CD4-positive, alpha-beta T cell treated with Interleukin-15 for 4 hours (primary cell): ENCODE measurements around the gene ATAD3C.
A peak's percentile ranks its signal among the peaks of the same experiment; 100 is the strongest.
"Not testable (repeated sequence)": the region's sequence is repeated elsewhere in the genome, so short reads cannot be mapped to it uniquely, and the experiment has no call there.

Source experiments
- DNase-seq: peaks from one replicate; pipeline ENCODE4 v3.0.0-alpha.2; 2020; ENCODE audit warnings: low spot score

Gene ATAD3C

DNA sequence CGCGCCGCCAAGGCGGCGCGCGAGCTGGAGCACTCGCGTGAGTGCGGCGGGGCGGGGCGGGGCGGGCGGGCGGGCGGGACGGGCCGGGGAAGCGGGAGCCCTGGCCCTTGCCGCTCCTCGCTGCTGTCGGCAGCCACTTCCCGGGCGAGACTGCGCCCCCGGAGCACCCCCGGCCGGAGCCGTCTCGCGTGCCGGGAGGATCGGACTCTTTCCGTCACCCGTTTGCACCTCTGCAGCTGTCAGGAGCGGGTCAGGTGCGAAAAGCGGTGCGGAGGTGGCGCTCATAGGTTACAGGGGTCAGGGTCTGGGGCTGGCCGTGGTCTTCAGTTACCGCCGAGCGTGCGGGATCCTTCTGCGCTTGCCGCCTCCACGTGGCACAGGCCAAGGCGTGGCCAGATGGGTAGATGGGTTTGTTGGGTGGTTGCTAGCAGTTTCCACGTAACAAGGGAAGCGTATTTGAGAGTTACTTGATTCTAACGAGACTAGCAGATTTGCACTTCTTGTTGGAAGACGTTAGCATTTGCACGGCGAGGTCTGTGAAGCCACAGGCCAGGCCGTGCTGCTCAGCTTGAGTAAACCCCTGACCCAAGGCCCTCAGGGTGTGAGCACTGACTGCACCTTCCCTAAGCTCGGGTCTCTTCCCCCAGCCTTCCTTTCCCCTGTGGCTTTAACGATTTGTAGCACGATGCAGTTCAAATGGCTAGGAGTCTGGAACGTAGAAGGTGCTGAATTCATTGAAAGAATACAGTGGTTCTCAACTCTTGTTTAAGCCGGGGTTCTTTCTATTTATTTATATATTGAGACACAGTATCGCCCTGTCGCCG is 22.8 kb downstream of the ATAD3C start:
- not testable (repeated sequence) for DNase-seq

DNA sequence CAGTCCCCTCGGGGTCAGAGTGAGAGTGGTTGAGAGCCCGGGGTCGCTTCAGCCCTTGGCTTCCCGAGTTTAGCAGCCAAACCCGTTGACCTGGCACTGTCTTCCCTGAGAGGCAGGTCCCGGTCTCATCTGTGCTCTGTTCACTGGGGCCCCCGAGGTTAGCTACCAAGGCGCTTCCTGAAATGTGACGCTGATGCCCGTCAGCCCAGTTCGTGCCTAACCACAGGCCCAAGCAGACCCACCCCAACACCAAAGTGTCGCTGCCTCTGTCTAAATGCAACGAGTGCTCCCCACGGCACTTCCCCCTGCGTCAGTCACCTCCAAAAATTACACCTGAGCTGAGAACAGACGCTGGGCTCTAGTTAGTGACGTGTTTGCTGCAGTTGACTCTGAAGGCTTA is 26.5 kb downstream of the ATAD3C start:
- DNase-seq = not testable (repeated sequence)

DNA sequence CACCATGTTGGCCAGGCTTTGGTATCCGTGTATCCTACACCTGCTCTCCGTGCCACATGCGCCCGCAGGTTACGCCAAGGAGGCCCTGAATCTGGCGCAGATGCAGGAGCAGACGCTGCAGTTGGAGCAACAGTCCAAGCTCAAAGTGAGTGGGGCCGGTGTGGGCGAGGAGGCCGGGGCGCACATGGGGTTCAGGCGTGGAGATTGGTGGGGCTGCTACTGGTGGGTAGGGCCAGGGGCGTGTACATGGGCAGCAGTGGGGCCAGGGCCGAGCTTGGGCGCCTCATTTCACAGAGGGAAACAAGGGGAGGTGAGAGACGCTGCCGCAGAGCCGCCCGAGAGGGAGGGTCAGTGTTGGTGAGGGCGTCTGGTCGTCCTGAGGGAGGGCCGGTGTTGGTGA is 27.7 kb downstream of the ATAD3C start:
- DNase-seq = no peak

DNA sequence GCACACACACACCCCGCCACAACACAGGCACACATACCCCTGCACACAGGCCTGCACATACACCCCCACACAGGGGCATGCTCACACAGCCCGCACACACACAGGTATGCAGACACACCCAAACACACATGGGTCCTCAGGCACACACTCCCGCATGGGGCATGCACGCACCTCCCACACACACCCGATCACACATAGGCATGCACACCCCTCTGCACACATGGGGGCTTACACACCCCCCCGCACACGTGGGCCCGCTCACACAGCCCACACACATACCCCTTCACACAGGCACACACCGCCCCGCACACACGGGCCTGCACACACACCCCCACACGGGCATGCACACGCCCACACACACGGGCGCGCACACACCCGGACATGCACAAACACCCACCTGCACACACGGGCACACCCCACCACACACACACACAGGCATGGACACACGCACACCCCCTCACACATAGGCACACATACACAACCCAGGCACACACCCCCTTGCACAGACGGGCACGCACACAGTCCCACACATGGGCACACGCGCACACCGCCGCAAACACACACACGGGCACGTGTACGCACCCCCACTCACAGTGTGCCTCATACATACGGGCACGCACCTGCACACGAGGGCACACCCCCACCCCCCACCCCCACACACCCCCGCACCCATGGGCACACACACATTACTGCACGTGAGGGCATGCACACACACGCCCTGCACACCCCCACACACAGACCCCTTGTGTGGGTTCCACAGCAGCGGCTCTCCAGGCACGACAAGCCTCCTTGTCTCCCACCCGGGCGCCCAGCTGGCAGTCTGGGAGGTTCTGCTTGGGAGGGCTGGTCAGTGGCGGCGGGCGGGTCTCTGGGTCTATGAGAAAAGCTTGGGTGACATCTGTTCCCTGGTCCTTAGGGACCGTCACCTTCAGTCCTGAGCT is 30.3 kb downstream of the ATAD3C start:
- no peak for DNase-seq

DNA sequence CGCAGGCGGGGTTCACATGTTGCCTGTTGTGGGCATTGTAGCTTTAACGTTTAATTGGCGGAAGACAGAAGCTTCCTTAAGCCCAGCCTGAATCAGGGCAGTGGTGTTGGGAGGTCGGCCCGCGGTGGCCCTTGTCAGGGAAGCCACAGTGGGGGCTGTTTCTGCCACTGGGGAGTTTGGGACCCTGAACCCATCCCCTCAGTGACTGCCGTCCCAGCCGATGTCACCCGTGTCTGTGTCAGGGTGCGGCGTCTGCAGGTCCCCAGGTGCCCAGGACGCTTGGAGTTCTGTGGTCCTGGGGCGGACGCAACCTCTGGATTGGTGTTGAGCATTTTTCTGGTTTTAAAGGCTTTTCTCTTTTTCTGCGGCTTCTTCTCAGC is 31.0 kb downstream of the ATAD3C start:
- not testable (repeated sequence) for DNase-seq

DNA sequence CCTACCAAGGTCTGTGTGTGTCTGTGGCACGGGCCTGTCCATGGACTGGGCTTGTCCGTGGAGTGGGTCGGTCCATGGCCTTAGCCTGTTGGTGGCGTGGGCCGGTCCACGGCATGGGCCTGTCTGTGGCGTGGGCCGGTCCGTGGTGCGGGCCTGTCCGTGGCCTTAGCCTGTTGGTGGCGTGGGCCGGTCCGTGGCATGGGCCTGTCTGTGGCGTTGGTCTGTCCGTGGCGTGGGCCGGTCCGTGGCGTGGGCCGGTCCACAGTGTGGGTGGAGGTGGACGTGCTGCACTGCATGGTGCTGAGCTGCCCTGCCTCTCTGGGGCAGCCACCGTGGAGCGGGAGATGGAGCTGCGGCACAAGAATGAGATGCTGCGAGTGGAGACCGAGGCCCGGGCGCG is 32.3 kb downstream of the ATAD3C start:
- not testable (repeated sequence) for DNase-seq

DNA sequence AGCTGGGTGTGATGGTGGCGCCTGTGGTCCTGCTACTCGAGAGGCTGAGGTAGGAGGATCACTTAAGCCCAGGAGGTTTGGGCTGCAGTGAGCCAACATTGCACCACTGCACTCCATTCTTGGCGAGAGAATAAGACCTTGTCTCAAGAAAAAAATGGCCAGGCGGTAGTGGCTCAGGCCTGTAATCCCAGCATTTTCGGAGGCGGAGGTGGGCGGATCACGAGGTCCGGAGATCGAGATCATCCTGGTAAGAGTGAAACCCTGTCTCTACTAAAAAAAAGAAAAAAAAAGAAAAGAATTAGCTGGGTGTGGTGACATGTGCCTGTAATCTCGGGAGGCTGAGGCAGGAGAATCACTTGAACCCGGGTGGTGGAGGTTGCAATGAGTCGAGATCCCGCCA is 33.4 kb downstream of the ATAD3C start:
- DNase-seq = no peak

DNA sequence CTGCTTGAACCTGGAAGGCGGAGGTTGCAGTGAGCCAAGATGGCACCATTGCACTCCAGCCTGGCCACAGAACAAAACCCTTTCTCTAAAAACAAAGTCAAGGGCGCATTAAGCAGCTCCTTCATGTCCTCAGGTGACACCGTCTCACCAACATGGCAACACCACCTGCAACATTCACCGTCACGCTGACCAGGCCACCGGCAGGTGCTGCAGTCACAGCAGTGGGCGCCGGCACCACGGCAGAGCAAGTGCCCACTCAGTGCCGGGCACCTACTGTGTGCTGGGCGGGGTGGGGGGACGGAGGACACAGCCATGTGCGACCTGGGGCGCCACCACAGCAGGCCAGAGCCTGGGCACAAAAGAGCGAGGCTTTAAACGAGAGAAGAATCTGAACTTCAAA is 34.2 kb downstream of the ATAD3C start:
- no peak for DNase-seq

DNA sequence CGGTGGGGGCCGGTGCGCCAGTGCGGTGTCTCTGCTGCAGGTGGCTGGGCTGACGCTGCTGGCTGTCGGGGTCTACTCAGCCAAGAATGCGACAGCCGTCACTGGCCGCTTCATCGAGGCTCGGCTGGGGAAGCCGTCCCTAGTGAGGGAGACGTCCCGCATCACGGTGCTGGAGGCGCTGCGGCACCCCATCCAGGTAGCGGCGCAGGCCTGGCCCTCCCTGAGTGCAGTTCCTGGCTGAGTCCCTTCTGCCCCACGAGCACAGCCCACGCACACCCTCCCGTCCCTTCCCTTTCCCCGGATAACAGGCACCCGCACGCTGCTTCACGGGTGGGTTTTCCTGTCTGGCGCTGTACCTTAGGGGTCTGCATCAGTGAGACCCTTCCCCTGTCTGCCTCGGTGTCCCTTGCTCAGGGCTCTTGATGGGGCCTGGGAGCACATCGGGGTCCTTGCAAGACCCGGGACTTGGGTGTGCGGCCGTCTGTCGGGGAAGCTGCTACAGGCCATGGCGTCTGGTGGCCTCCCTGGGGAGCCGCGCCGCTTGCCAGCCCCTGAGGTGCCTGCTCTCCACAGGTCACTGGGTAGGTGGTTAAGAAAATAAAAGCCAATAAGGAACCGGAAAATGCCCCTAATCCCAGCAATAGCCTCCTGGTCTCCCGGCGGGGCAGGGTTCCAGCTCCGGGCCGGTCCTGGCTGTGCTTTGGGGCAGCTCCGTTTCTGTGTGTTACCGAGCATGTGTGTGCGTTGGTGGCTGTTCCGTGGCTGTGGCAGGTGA is 35.7 kb downstream of the ATAD3C start:
- not testable (repeated sequence) for DNase-seq

DNA sequence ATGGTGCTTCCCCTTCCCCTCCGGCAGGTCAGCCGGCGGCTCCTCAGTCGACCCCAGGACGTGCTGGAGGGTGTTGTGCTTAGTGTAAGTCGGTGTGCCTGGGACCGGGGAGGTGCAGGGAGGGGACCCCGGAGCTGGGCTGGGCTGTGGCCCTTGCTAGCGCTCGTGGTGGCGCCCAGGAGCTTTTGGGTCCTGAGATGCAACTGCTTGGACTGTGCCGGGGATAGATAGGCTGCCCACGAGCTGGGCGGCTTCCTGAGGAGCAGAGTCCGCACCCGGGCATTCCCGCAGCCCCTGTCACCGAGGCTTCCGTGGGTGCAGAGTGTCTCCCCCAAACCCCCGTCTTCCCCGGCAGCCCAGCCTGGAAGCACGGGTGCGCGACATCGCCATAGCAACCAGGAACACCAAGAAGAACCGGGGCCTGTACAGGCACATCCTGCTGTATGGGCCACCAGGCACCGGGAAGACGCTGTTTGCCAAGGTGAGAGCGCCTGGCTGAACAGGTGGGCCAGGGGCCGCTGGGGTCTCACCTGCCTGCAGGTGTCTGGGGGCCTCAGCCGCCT is 36.3 kb downstream of the ATAD3C start:
- DNase-seq = not testable (repeated sequence)

DNA sequence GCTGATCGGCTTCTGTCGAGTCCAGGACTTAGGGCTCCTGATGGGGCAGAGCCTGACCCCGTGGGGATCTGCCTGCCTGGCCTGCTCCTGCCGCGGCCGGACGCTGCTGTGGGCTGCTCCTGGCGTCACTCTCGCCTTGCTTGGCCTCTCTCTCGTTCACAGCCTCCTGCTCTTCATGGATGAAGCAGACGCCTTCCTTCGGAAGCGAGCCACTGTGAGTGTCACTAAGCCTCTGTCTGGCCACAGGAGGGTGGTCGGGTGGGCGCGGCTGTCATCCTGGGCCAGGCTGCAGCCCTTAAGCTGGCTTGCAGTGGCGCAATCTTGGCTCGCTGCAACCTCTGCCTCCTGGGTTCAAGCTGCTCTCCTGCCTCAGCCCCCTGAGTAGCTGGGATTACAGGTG is 38.2 kb downstream of the ATAD3C start:
- DNase-seq = no peak

DNA sequence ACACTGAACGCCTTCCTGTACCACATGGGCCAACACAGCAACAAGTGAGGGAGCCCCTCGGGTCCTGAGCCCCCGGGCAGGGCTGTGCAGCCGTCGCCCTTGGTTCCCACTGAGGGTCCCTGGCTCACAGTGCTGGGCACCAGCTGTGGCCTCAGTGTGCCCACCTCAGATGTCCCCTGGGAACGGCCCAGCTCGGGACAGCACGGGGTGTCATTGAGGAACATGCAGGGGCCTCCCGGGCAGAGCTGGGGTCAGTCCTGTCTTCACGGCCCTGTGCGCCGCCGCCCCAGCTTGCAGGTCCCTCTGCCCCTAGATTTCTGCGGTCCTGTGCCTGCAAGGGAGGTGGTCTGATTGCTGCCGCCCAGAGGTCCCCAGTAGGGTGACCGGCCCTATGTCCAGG is 39.7 kb downstream of the ATAD3C start:
- no peak for DNase-seq

DNA sequence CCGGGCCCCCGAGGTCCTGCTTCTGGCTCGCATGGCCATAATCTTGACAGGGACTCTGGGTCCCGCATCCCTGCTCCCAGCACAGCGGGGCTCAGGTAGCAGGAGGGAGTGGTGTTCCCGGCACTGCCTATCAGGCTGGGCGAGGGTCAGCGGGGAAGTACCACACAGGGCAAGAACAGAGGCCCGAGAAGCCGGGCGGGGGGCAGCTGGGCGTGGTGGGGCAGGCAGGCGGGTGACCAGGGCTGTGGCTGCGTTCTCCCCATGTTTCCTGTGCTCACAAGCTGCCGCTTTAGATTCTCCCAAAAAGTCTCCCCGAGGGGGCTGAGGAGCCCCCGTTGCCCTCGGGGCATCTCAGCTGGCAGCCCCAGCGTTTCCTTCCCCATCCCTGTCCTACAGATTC is 40.4 kb downstream of the ATAD3C start:
- DNase-seq = no peak

DNA sequence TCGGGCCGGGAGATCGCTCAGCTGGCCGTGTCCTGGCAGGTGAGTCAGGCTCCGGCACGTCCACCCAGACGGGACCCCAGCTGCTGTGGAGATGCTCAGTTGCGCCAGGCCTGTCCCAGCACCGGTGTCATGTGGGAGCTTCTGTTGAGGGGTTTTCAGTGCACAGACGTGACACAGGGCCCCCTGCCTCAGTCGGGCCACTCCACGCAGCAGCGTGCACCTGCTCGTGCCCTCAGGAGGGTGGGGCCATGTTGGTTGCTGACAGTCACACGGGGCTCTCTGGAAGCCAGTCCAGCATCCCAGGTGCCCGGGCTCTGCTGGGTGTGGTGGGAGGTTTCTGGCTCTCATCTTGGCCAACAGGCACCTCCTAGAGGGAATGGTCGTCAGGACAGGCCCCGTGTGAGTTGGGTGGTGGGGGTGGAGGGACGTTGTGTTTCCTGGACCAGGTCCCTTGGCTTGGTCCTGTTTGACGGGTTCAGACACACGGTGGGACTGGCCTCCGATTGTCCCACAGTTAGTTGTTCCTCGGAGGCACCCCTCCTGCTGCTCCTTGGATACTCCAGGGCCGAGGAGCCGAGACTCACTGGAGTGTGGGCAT is 41.2 kb downstream of the ATAD3C start:
- DNase-seq = no peak

DNA sequence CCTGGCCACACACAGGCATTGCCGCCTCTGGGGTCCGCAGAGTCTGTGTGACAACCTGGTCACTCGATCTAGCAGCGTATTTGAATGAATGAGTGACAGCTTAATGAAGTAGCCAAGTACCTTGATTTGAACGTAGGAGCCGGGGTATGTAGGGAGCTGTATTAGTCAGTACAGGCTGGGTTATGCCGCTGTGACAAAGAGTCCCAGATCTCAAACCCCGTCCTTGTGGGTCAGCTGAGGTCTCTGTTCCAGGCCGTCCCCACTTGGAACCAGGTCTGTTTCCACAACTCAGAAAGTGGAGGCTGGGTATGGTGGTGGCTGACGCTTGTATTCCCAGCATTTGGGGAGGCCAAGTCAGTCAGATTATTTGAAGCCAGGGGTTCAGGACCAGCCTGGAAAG is 42.1 kb downstream of the ATAD3C start:
- DNase-seq = no peak

DNA sequence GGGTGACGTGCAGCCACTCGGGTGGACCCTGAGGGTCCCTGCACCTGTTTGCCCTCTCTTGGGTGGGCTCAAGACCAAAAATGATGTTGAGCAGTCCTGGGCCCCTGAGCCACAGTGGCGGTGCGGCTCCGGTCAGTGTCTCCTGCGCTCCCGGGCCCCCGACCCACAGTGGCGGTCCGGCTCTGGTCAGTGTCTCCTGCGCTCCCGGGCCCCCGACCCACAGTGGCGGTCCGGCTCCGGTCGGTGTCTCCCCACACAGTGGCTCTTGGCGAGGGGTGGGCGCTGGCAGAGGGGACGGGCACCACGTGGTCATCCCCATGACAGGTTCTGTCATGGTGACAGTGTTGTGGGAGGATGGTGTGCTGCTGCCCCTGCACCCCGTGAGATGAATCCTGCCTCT is 44.8 kb downstream of the ATAD3C start:
- not testable (repeated sequence) for DNase-seq

DNA sequence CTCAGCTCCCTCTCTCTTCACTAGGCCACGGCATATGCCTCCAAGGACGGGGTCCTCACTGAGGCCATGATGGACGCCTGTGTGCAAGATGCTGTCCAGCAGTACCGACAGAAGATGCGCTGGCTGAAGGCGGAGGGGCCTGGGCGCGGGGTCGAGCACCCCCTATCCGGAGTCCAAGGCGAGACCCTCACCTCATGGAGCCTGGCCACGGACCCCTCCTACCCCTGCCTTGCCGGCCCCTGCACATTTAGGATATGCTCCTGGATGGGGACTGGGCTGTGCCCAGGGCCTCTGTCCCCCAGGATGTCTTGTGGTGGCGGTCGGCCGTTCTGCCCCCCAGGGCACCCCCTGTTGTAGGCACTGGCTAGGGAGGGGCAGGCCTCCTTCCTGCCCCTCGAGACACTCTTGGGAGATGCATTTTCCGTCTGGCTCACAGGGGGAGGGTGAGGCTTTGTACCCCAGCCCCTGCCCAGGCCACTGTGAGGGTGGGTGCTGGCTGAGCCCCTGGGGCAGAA is 46.0 kb downstream of the ATAD3C start:
- not testable (repeated sequence) for DNase-seq

DNA sequence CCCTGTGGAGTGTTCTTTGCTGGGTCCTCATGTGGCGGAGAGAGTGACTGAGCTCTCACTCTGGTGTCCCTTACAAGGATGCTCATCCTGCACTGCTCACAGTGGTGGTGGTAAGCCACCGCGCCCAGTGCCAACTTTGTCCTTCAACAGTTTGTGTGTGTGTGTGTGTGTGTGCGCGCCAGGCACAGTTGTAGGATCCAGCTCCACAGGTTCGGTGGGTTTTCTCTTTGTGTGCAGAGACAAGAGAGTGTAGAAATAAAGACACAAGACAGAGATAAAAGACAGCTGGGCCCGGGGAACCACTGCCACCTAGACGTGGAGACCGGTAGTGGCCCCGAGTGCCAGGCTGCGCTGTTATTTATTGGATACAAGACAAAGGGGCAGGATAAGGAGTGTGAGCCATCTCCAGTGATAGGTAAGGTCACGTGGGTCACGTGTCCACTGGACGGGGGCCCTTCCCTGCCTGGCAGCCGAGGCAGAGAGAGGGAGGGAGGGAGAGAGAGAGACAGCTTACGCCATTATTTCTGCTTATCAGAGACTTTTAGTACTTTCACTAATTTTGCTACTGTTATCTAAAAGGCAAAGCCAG is 55.4 kb downstream of the ATAD3C start:
- DNase-seq = peak; percentile 80

DNA sequence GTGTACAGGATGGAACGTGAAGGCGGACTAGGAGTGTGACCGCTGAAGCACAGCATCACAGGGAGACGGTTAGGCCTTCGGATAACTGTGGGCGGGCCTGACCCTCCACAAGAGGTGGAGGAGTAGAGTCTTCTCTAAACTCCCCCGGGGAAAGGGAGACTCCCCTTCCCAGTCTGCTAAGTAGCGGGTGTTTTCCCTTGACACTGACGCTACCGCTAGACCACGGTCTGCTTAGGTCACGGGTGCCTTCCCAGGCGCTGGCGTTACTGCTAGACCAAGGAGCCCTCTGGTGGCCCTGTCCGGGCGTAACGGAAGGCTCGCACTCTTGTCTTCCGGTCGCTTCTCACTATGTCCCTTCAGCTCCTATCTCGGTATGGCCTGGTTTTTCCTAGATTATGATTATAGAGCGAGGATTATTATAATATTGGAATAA is 55.9 kb downstream of the ATAD3C start:
- not testable (repeated sequence) for DNase-seq

DNA sequence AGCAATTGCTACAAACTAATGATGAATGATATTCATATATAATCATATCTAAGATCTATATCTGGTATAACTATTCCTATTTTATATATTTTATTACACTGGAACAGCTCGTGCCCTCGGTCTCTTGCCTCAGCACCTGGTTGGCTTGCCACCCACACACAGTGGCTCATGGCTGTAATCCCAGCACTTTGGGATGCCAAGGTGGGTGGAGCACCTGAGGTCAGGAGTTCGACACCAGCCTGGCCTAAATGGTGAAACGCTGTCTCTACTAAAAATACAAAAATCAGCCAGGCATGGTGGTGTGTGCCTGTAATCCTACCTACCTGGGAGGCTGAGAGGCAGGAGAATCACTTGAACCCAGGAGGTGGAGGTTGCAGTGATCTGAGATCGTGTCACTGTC is 56.3 kb downstream of the ATAD3C start:
- DNase-seq = not testable (repeated sequence)

DNA sequence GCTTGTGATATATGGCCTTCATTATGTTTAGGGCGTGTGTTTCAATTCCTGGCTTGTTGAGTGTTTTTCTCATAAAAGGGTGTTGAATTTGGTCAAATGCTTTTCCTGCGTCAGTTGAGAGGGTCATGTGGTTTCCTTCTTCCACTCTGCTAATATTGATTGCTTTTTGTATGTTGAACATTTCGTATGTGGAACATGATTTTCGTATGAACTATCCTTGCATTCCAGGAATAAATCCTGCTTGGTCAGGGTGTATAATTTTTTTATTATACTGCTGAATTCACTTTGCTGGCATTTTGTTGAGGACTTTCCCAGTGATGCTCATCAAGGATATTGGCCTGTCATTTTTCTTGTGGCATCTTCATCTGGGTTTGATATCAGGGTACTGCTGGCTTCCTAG is 57.8 kb downstream of the ATAD3C start:
- DNase-seq = no peak
